Measurements from ENCODE around the gene STX8.

The STX8 gene

DNA sequence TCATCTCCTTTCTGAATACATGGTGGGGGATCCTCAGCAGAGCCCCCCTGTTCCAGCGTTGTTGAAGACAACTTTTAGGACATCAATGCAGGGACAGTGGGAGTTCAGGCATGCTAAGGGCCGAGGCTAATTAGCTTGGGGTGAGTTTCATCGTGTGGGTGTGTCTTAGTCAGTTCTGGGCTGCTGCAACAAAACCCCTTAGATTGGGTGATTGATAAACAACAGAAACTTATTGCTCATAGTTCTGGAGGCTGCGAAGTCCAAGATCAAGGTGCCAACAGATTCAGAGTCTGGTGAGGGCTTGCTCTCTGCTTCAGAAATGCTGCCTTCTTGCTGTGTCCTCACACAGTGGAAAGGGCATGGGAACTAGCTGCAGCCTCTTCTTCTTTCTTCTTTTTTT is 340.3 kb downstream of the STX8 start:
- H3K4me3 ChIP-seq (ENCODE audit: low read depth, low read length), result no peak overlapping the region
- TF ChIP-seq, protein P1, sequence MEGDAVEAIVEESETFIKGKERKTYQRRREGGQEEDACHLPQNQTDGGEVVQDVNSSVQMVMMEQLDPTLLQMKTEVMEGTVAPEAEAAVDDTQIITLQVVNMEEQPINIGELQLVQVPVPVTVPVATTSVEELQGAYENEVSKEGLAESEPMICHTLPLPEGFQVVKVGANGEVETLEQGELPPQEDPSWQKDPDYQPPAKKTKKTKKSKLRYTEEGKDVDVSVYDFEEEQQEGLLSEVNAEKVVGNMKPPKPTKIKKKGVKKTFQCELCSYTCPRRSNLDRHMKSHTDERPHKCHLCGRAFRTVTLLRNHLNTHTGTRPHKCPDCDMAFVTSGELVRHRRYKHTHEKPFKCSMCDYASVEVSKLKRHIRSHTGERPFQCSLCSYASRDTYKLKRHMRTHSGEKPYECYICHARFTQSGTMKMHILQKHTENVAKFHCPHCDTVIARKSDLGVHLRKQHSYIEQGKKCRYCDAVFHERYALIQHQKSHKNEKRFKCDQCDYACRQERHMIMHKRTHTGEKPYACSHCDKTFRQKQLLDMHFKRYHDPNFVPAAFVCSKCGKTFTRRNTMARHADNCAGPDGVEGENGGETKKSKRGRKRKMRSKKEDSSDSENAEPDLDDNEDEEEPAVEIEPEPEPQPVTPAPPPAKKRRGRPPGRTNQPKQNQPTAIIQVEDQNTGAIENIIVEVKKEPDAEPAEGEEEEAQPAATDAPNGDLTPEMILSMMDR (IDR thresholded peaks at IDR 0.05; ENCODE audit: low read depth, low read length), result no peak

DNA sequence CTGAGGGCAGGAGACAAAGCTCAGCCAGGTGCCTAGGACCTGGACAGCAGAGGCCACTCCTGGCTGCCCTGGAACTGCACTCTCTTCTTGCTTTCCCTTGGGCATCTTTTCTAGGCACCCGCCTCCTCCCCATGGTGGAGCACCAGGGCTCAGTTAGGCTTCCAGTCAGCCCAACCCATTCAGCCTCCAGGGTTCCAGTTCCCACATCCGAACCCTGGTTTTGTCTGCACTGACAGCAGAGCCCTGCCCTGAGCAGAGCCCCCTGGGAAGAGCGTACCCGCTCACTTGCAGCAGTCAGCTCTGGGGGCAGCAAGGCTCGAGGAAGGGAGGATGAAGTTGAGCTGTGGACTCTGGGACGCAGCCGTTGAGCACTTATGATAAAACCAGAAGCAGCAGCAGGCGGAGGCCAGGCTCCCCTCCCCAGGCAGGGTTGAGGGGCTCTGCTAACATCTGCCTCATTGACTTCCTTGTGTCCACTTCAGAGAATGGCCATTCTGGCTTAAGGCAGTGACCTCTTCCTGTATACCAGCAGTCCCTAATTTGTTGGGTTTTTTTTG is 341.2 kb downstream of the STX8 start:
- TF ChIP-seq, protein P1 (IDR thresholded peaks at IDR 0.05; ENCODE audit: low read depth, low read length), result no peak
- no peak overlapping the region for H3K4me3 ChIP-seq (ENCODE audit: low read depth, low read length)

DNA sequence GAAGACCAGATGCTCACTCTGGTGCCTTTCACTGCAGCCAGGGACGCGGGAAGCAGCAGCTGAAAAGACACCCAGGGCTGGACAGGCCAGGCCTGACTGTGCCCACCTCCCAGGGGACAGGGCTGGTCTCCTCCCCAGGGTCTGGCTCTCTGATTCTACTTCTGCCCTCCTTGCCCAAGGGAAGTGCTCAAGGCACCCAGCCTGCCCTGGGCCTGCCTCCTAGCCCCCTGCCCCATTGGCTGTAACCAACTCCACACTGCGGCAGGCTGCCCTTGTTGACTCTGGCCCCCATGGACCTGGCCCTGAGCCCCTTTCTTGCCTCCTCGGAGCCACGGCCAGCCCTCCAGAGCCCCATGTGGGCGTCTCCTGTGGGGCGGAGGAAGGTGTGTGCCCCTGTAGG is 341.9 kb downstream of the STX8 start:
- H3K4me3 ChIP-seq (ENCODE audit: low read depth, low read length), result no peak overlapping the region
- TF ChIP-seq, protein P1 (IDR thresholded peaks at IDR 0.05; ENCODE audit: low read depth, low read length), result no peak

DNA sequence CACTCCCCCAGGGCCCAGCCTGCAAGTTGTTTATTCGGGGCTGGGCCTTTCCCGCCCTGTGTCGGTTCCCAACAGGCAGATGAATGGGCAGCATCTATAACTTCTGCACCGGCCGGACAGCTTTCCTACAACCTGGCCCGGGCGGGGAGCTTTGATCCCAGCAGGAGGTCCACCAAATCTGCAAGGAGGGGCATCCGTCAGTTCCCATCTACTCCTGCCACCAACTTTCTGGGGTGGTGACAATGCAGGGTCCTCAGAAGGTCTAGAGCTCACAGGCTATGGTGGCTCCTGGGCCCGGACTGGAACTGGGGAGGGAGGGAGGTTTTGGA is 342.4 kb downstream of the STX8 start:
- TF ChIP-seq, protein P1 (IDR thresholded peaks at IDR 0.05; ENCODE audit: low read depth, low read length), result no peak

DNA sequence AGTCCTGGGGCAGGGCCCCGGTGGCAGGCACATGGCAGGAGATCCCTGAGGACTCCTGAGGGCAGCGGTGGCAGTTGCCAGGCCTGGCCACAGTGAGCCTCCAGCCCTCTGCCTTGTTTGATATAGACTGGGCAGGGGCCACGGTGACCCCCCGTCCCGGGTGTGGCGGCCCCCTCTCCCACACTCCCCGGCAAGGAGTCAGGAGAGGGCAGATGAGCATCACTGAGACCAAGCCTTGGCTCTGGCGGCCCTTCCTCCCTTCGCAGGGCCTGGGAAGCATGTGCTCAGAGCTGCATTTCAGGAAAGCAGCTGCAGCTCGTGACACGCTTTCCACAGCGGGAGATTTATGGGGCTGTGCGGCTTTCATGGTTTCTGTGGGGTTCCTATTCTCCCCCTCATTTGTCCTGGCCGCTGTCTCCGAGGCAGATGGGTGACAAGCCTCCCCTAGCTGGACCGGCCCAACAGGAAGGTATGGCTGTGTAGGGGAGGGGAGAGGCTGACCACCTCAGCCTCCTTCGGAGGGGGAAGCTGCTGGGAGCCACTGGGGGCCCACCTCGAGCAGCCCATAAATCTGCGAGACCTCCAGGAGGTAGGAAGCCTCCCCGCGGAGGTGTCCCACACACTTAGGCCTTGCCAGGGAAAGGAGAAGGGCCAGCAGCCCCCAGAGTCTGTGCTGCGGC is 342.9 kb downstream of the STX8 start:
- no peak overlapping the region for H3K4me3 ChIP-seq (ENCODE audit: low read depth, low read length)
- TF ChIP-seq, protein P1 (IDR thresholded peaks at IDR 0.05; ENCODE audit: low read depth, low read length), result no peak

More for the DNA sequence above, 342.4 kb downstream of the STX8 start:
- no peak overlapping the region for H3K4me3 ChIP-seq (ENCODE audit: low read depth, low read length)

DNA sequence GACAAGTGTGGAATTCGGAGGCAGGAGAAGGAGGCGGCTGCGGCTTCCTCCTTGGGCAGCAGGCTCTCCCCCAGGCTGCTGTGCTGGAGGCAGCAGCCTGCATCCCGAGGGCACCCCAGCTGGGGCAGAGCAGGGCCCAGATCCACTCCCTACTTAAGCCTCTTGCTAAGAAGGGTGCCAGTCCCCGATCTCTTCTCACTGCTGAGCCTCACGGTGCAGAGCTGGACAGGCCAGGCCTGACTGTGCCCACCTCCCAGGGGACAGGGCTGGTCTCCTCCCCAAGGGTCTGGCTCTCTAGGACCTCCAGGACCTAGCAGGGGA is 343.5 kb downstream of the STX8 start:
- TF ChIP-seq, protein P1 (IDR thresholded peaks at IDR 0.05; ENCODE audit: low read depth, low read length), result no peak
- no peak overlapping the region for H3K4me3 ChIP-seq (ENCODE audit: low read depth, low read length)

DNA sequence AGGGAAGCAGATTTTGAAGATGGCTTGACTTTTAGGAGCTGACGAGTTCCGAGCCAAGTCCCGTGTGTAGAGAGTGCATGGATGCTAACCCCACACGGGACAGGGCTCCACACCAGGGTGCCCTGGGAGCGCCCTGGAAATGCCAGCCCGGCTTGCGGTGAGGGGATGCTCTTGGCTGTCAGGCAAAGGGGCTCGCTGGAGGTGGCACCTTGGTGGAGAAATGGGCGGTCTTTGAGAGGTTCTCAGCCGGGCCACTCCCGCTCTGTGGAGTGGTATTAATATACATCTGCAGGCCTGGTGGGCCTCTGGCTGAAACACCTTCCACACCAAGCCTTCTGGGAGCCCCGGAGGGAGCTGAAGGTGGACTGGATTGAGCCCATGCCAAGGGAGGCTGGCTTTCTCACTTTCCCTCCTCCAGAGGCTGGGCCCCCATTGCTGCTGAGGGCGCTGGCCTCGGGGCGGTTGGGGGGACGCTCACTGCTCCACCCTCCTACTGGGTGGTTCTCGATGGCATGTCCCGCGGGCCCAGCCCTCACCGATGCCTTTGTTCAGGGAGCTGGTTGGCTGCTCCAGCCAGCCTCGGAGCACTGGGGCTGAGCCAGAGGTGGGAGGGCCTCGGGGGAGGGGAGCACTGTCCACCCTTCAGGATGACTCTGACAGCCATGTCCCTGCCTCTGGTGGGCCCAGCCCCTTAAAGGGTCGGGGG is 344.0 kb downstream of the STX8 start:
- TF ChIP-seq, protein P1 (IDR thresholded peaks at IDR 0.05; ENCODE audit: low read depth, low read length), result no peak
- H3K4me3 ChIP-seq (ENCODE audit: low read depth, low read length), result no peak overlapping the region
